Liver (tissue), 9 donors: ENCODE results near the gene TMOD2. TPM values are rescaled to one million over a fixed set of nuclear protein-coding genes. Genes with fewer than 3 reads are reported as not detected.

Experiments
- DNase-seq: peaks from one replicate; pipeline ENCODE4 v3.0.0-alpha.2; 2017; ENCODE audit warnings: low spot score
- H3K27ac ChIP-seq, 2 donors: one replicate each; pipeline ENCODE4 v1.7.0; 2013; ENCODE audit warnings: inconsistent platforms in 2 of 2, low read length in 2 of 2, control low read depth in 1 of 2, low read depth in 1 of 2, mild to moderate bottlenecking in 1 of 2
- H3K27me3 ChIP-seq, 4 donors: one replicate each; pipeline versions ENCODE4 v1.6.1 to v1.7.0; 2013; ENCODE audit warnings: low read length in 3 of 4, inconsistent platforms in 1 of 4, mild to moderate bottlenecking in 1 of 4, moderate library complexity in 1 of 4; ENCODE audit not compliant: control insufficient read depth in 4 of 4, insufficient read depth in 4 of 4
- H3K36me3 ChIP-seq, 4 donors: one replicate each; pipeline versions ENCODE4 v1.6.1 to v1.7.0; 2013; ENCODE audit warnings: low read length in 3 of 4, mild to moderate bottlenecking in 3 of 4, low read depth in 1 of 4, moderate library complexity in 1 of 4; ENCODE audit not compliant: control insufficient read depth in 4 of 4, insufficient read depth in 3 of 4
- H3K4me1 ChIP-seq, 4 donors: one replicate each; pipeline versions ENCODE4 v1.6.1 to v1.7.0; 2013; ENCODE audit warnings: low read length in 3 of 4, mild to moderate bottlenecking in 3 of 4, moderate library complexity in 1 of 4; ENCODE audit not compliant: control insufficient read depth in 4 of 4, insufficient read depth in 4 of 4
- H3K4me3 ChIP-seq, 3 donors: one replicate each; pipeline versions ENCODE4 v1.6.1 to v1.7.0; 2013; ENCODE audit warnings: low read length in 3 of 3, control low read depth in 1 of 3, low read depth in 1 of 3, mild to moderate bottlenecking in 1 of 3
- H3K9ac ChIP-seq, 2 donors: one replicate each; pipeline ENCODE4 v1.7.0; 2013; ENCODE audit warnings: low read length in 2 of 2, mild to moderate bottlenecking in 2 of 2, moderate library complexity in 2 of 2, control low read depth in 1 of 2, low read depth in 1 of 2
- H3K9me3 ChIP-seq, 4 donors: one replicate each; pipeline versions ENCODE4 v1.6.1 to v1.7.0; 2013; ENCODE audit warnings: low read length in 3 of 4; ENCODE audit not compliant: control insufficient read depth in 4 of 4
- EGR1 ChIP-seq, 2 donors: IDR thresholded peaks; 2 replicates each; pipeline ENCODE4 v1.6.1; 2016 to 2018; ENCODE audit warnings: antibody characterized with exemption in 2 of 2, low read depth in 2 of 2
- FOXA1 ChIP-seq: IDR thresholded peaks from 2 replicates; pipeline ENCODE4 v1.6.1; 2016; ENCODE audit warnings: antibody characterized with exemption
- FOXA2 ChIP-seq: IDR thresholded peaks from 2 replicates; pipeline ENCODE4 v1.6.1; 2016; ENCODE audit warnings: antibody characterized with exemption
- GABPA ChIP-seq, 2 donors: IDR thresholded peaks in 1 of 2; conservative IDR thresholded peaks in 1 of 2; 2 replicates each; pipeline ENCODE4 v1.6.1; 2016; ENCODE audit warnings: antibody characterized with exemption in 2 of 2, mild to moderate bottlenecking in 1 of 2, moderate library complexity in 1 of 2
- HNF4A ChIP-seq, 2 donors: conservative IDR thresholded peaks; 2 replicates each; pipeline ENCODE4 v1.6.1; 2016; ENCODE audit warnings: antibody characterized with exemption in 2 of 2, mild to moderate bottlenecking in 2 of 2
- HNF4G ChIP-seq: IDR thresholded peaks from 2 replicates; pipeline ENCODE4 v1.6.1; 2016; ENCODE audit warnings: antibody characterized with exemption
- JUND ChIP-seq, 2 donors: IDR thresholded peaks; 2 replicates each; pipeline ENCODE4 v1.6.1; 2016; ENCODE audit warnings: antibody characterized with exemption in 2 of 2
- NR2F2 ChIP-seq: IDR thresholded peaks from 2 replicates; pipeline ENCODE4 v1.6.1; 2016; ENCODE audit warnings: antibody characterized with exemption
- RAD21 ChIP-seq, 2 donors: IDR thresholded peaks; 2 replicates each; pipeline ENCODE4 v1.6.1; 2016; ENCODE audit warnings: antibody characterized with exemption in 2 of 2, mild to moderate bottlenecking in 2 of 2
- RXRA ChIP-seq, 2 donors: IDR thresholded peaks; 2 replicates each; pipeline ENCODE4 v1.6.1; 2017 to 2018; ENCODE audit warnings: antibody characterized with exemption in 2 of 2, mild to moderate bottlenecking in 1 of 2
- SP1 ChIP-seq: IDR thresholded peaks from 2 replicates; pipeline ENCODE4 v1.6.1; 2018; ENCODE audit warnings: antibody characterized with exemption, mild to moderate bottlenecking
- TAF1 ChIP-seq: conservative IDR thresholded peaks from 2 replicates; pipeline ENCODE4 v1.6.1; 2016; ENCODE audit warnings: antibody characterized with exemption, mild to moderate bottlenecking
- YY1 ChIP-seq: IDR thresholded peaks from 2 replicates; pipeline ENCODE4 v1.6.1; 2016; ENCODE audit warnings: antibody characterized with exemption, mild to moderate bottlenecking
- WGBS: extraction: QIAGEN DNeasy Blood & Tissue Kit; methylation state at CpG from one replicate; pipeline ENCODE4 v1.1.7; 2013; 5-methylcytosine and 5-hydroxymethylcytosine counted together
- polyA plus RNA-seq, 2 donors: library from polyadenylated mRNA; stranded (reverse) in 1 of 2; unstranded in 1 of 2; fragments of 200-250 nt in 1 of 2; fragments of >200 nt in 1 of 2; fragmentation: Nextera tagmentation in 1 of 2; extraction: Ambion mirVana in 1 of 2; gene quantifications; one replicate each; pipeline versions ENCODE4 v1.2.1 to v1.2.3, GENCODE V29; 2013 to 2015
- total RNA-seq, 2 donors: library from RNA; depleted of rRNA; stranded (reverse); fragments of >200 nt; gene quantifications; one replicate each; pipeline ENCODE4 v1.2.3, GENCODE V29; 2014
- TF ChIP-seq, protein P1 (sequence below): IDR thresholded peaks from 2 replicates; pipeline ENCODE4 v1.6.1; 2016; ENCODE audit warnings: antibody characterized with exemption
- TF ChIP-seq, protein P2 (sequence below): IDR thresholded peaks from 2 replicates; pipeline ENCODE4 v1.6.1; 2016; ENCODE audit warnings: antibody characterized with exemption
- TF ChIP-seq, protein P3 (sequence below): fragments of 150-350 bp; IDR thresholded peaks from 2 replicates; pipeline ENCODE4 v1.5.1; 2017; ENCODE audit warnings: improper control_type of control experiment, low read depth, low read length; ENCODE audit not compliant: missing input control
- TF ChIP-seq, protein P4 (sequence below): IDR thresholded peaks from 2 replicates; pipeline ENCODE4 v1.6.1; 2016; ENCODE audit warnings: antibody characterized with exemption, mild to moderate bottlenecking
- donor health status: healthy.
- donor health status: healthy.
- donor health status: healthy.
- donor health status: healthy.
- donor health status: healthy.

The TMOD2 gene
- total and polyA plus RNA-seq, 4 donors, result 0.46 to 2.1 (median 1.1) TPM

DNA sequence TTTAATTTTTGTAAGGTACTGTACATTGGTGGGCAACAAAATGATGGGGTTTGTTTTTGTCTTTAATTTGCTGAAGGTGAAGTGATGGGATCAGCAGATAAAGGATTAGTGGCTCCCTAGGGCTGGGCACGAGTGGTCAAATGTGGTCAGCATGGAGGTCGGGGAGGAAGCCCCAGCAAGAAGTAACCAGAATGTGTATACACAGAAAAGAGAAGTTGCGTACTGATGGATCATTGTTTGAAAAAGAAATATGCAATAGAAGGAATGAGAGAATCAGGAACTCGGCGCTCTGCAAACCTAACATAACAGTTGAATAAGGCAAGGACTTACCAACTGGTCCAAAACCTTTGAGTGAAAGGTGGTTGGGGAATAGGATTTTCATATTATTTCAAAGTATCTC, 1.5 kb downstream of the TMOD2 start (continued):
- TF ChIP-seq, protein P1, sequence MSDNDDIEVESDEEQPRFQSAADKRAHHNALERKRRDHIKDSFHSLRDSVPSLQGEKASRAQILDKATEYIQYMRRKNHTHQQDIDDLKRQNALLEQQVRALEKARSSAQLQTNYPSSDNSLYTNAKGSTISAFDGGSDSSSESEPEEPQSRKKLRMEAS, result no peak
- TF ChIP-seq SP1 (no peak), HNF4A (conservative IDR thresholded peaks at IDR 0.05) (no peak), EGR1 (IDR thresholded peaks at IDR 0.05; ENCODE audit: low read depth in 2 of 2) (no peak)

DNA sequence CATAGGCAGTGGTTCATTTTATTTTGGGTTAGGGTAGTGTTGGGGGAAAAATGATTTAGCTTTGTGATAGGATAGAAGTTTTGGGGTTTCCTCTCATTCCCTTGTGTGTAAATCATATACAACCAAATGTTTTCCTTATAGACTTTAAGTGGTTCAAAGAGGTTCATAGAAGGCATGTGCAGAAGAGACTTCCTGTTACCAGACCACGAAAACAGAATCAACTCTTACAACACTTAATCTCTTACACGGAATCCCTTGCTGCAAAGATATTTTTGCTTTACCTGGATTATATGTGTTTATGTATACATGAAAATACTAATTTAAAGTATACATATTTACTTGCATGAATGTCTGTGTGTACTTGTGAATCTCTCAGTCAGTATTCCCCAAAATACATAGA, 2.9 kb downstream of the TMOD2 start:
- TF ChIP-seq HNF4A (conservative IDR thresholded peaks at IDR 0.05) (no peak), RXRA (IDR thresholded peaks at IDR 0.05) (no peak), TAF1 (no peak), SP1 (no peak), NR2F2 (no peak), EGR1 (IDR thresholded peaks at IDR 0.05; ENCODE audit: low read depth in 2 of 2) (no peak)
- TF ChIP-seq, protein P1, result no peak
- Histone ChIP-seq H3K4me3 (no peak overlapping the region), H3K4me1 (peaks cover 3 to 14% (median 9%) of the 10 kb centered on the region in 4 donors), H3K27ac (no peak overlapping the region), H3K9ac (no peak overlapping the region), H3K36me3 (no peaks in the 10 kb centered on the region), H3K27me3 (peaks cover 0 to 2% (median 0%) of the 10 kb centered on the region in 4 donors), H3K9me3 (no peaks in the 10 kb centered on the region)
- 54% methylated on average over 2 of the region's 2 CpGs for WGBS
- DNase-seq, result no peak

DNA sequence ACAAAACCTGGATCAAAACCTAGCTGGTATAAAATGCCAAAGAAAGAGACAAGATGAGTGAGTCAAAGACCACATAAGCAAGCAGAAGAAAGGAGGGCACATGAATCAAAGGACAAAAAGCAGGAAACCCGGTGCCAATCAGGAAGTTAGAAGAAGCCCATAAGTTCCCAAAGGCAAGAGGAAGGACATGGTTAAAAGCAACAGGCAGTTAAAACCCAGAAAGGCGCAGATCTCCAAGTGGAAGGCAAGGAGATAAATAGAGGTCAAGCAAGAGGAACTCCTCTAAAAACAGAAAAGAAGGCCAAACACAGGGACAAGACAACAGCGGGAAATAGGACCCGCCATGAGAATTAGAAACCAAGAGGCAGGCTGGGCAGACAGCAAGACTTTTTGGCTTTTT, 4.4 kb downstream of the TMOD2 start:
- H3K27ac ChIP-seq, result no peak overlapping the region
- no peak overlapping the region for H3K4me3 ChIP-seq
- TF ChIP-seq JUND (IDR thresholded peaks at IDR 0.05) (no peak), HNF4G (no peak), HNF4A (conservative IDR thresholded peaks at IDR 0.05) (no peak), RAD21 (IDR thresholded peaks at IDR 0.05) (no peak), GABPA (IDR thresholded peaks at IDR 0.05 in 1 of 2, conservative IDR thresholded peaks at IDR 0.05 in 1 of 2) (no peak), TAF1 (no peak), FOXA2 (no peak), RXRA (IDR thresholded peaks at IDR 0.05) (no peak), NR2F2 (no peak), YY1 (no peak), EGR1 (IDR thresholded peaks at IDR 0.05; ENCODE audit: low read depth in 2 of 2) (no peak), SP1 (no peak), FOXA1 (no peak)
- TF ChIP-seq, protein P2, sequence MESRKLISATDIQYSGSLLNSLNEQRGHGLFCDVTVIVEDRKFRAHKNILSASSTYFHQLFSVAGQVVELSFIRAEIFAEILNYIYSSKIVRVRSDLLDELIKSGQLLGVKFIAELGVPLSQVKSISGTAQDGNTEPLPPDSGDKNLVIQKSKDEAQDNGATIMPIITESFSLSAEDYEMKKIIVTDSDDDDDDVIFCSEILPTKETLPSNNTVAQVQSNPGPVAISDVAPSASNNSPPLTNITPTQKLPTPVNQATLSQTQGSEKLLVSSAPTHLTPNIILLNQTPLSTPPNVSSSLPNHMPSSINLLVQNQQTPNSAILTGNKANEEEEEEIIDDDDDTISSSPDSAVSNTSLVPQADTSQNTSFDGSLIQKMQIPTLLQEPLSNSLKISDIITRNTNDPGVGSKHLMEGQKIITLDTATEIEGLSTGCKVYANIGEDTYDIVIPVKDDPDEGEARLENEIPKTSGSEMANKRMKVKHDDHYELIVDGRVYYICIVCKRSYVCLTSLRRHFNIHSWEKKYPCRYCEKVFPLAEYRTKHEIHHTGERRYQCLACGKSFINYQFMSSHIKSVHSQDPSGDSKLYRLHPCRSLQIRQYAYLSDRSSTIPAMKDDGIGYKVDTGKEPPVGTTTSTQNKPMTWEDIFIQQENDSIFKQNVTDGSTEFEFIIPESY, result no peak
- TF ChIP-seq, protein P3, sequence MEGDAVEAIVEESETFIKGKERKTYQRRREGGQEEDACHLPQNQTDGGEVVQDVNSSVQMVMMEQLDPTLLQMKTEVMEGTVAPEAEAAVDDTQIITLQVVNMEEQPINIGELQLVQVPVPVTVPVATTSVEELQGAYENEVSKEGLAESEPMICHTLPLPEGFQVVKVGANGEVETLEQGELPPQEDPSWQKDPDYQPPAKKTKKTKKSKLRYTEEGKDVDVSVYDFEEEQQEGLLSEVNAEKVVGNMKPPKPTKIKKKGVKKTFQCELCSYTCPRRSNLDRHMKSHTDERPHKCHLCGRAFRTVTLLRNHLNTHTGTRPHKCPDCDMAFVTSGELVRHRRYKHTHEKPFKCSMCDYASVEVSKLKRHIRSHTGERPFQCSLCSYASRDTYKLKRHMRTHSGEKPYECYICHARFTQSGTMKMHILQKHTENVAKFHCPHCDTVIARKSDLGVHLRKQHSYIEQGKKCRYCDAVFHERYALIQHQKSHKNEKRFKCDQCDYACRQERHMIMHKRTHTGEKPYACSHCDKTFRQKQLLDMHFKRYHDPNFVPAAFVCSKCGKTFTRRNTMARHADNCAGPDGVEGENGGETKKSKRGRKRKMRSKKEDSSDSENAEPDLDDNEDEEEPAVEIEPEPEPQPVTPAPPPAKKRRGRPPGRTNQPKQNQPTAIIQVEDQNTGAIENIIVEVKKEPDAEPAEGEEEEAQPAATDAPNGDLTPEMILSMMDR, result no peak
- TF ChIP-seq, protein P4, sequence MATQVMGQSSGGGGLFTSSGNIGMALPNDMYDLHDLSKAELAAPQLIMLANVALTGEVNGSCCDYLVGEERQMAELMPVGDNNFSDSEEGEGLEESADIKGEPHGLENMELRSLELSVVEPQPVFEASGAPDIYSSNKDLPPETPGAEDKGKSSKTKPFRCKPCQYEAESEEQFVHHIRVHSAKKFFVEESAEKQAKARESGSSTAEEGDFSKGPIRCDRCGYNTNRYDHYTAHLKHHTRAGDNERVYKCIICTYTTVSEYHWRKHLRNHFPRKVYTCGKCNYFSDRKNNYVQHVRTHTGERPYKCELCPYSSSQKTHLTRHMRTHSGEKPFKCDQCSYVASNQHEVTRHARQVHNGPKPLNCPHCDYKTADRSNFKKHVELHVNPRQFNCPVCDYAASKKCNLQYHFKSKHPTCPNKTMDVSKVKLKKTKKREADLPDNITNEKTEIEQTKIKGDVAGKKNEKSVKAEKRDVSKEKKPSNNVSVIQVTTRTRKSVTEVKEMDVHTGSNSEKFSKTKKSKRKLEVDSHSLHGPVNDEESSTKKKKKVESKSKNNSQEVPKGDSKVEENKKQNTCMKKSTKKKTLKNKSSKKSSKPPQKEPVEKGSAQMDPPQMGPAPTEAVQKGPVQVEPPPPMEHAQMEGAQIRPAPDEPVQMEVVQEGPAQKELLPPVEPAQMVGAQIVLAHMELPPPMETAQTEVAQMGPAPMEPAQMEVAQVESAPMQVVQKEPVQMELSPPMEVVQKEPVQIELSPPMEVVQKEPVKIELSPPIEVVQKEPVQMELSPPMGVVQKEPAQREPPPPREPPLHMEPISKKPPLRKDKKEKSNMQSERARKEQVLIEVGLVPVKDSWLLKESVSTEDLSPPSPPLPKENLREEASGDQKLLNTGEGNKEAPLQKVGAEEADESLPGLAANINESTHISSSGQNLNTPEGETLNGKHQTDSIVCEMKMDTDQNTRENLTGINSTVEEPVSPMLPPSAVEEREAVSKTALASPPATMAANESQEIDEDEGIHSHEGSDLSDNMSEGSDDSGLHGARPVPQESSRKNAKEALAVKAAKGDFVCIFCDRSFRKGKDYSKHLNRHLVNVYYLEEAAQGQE, result no peak
- TF ChIP-seq, protein P1, result no peak
- no peaks in the 10 kb centered on the region for H3K9me3 ChIP-seq
- H3K27me3 ChIP-seq, result peaks cover 0 to 2% (median 0%) of the 10 kb centered on the region in 4 donors
- WGBS, result 68% methylated on average over 4 of the region's 4 CpGs
- no peak for DNase-seq
- peaks cover 3 to 14% (median 9%) of the 10 kb centered on the region in 4 donors for H3K4me1 ChIP-seq
- no peaks in the 10 kb centered on the region for H3K36me3 ChIP-seq
- H3K9ac ChIP-seq, result no peak overlapping the region
